Tibial nerve (tissue), 4 donors: ENCODE data around the gene SARM1. TPM values are rescaled to one million over a fixed set of nuclear protein-coding genes. Genes with fewer than 3 reads are reported as not detected.

Experiments
- DNase-seq, 2 donors: peaks; one replicate each; pipeline ENCODE4 v3.0.0-alpha.2; 2019; ENCODE audit warnings: low spot score in 2 of 2
- H3K27ac ChIP-seq, 4 donors: fragments of 200-600 bp; sonication (generic) in 3 of 4; one replicate each; pipeline ENCODE4 v1.5.1; 2017 to 2019; ENCODE audit warnings: mild to moderate bottlenecking in 1 of 4
- H3K27me3 ChIP-seq, 2 donors: fragments of 200-600 bp; sonication (generic) in 1 of 2; one replicate each; pipeline versions ENCODE4 v1.5.1 to v1.6.0; 2017 to 2019
- H3K36me3 ChIP-seq, 3 donors: fragments of 200-600 bp; sonication (generic); one replicate each; pipeline ENCODE4 v1.5.1; 2018 to 2019
- H3K4me1 ChIP-seq, 4 donors: fragments of 200-600 bp; sonication (generic) in 3 of 4; one replicate each; pipeline ENCODE4 v1.5.1; 2017 to 2019
- H3K4me3 ChIP-seq, 4 donors: fragments of 200-600 bp; sonication (generic) in 3 of 4; one replicate each; pipeline ENCODE4 v1.5.1; 2017 to 2019; ENCODE audit warnings: mild to moderate bottlenecking in 1 of 4, moderate library complexity in 1 of 4
- H3K9me3 ChIP-seq, 4 donors: fragments of 200-600 bp; sonication (generic) in 3 of 4; one replicate each; pipeline ENCODE4 v1.5.1; 2017 to 2019
- CTCF ChIP-seq, 5 experiments: fragments of 200-600 bp in 3 of 5; fragments of 450-650 bp in 2 of 5; sonication (generic) in 3 of 5; IDR thresholded peaks; one replicate each; pipeline ENCODE4 v1.5.1; 2016 to 2019; ENCODE audit warnings: antibody characterized with exemption in 5 of 5, mild to moderate bottlenecking in 3 of 5, moderate library complexity in 2 of 5
- EP300 ChIP-seq, 2 donors: sonication (generic); formaldehyde crosslinking; IDR thresholded peaks; one replicate each; pipeline ENCODE4 v1.6.1; 2017; ENCODE audit warnings: antibody characterized with exemption in 2 of 2, mild to moderate bottlenecking in 1 of 2
- POLR2A ChIP-seq, 2 donors: fragments of 450-650 bp; IDR thresholded peaks; one replicate each; pipeline ENCODE4 v1.6.1; 2017; ENCODE audit warnings: antibody characterized with exemption in 2 of 2, mild to moderate bottlenecking in 2 of 2, moderate library complexity in 2 of 2
- WGBS, 2 donors: methylation state at CpG; one replicate each; pipeline ENCODE4 v1.1.5; 2018; 5-methylcytosine and 5-hydroxymethylcytosine counted together
- total RNA-seq, 4 donors: library from RNA; depleted of rRNA; stranded (reverse); fragments of >200 nt; gene quantifications; one replicate each; pipeline ENCODE4 v1.1.0, GENCODE V29; 2016

The SARM1 gene
- total RNA-seq, 4 donors from 2014 or later, result 5.4 to 18.6 (median 13.8) TPM

GRCh38 chr17:28386391-28386790 is 14.9 kb downstream of the SARM1 start:
- H3K36me3 ChIP-seq, result peaks cover 0 to 75% (median 7%) of the 10 kb centered on the region in 3 donors
- TF ChIP-seq CTCF (IDR thresholded peaks at IDR 0.05) (no peak), POLR2A (IDR thresholded peaks at IDR 0.05) (no peak), EP300 (IDR thresholded peaks at IDR 0.05) (no peak)

GRCh38 chr17:28388106-28388505 is 16.6 kb downstream of the SARM1 start:
- Histone ChIP-seq H3K4me1 (no peaks in the 10 kb centered on the region), H3K27ac (no peak overlapping the region), H3K36me3 (peaks cover 0 to 90% (median 7%) of the 10 kb centered on the region in 3 donors), H3K4me3 (no peak overlapping the region), H3K9me3 (no peaks in the 10 kb centered on the region), H3K27me3 (no peaks in the 10 kb centered on the region)
- DNase-seq, result no peak
- TF ChIP-seq EP300 (IDR thresholded peaks at IDR 0.05) (no peak), POLR2A (IDR thresholded peaks at IDR 0.05) (no peak)
- WGBS, 2 donors, result 93 to 96% methylated on average over 10 to 11 of the region's 11 CpGs

More at GRCh38 chr17:28386391-28386790, 14.9 kb downstream of the SARM1 start:
- DNase-seq, result no peak
- Histone ChIP-seq H3K4me1 (peaks cover 0 to 3% (median under 1%) of the 10 kb centered on the region in 4 donors), H3K9me3 (no peaks in the 10 kb centered on the region), H3K27ac (no peak overlapping the region), H3K27me3 (no peaks in the 10 kb centered on the region), H3K4me3 (no peak overlapping the region)

GRCh38 chr17:28390141-28390540 is 18.6 kb downstream of the SARM1 start:
- Histone ChIP-seq H3K4me3 (no peak overlapping the region), H3K36me3 (peaks cover 0 to 89% (median 7%) of the 10 kb centered on the region in 3 donors), H3K9me3 (no peaks in the 10 kb centered on the region), H3K4me1 (no peaks in the 10 kb centered on the region), H3K27ac (no peak overlapping the region), H3K27me3 (no peaks in the 10 kb centered on the region)
- 77 to 79% methylated on average over 1 of the region's 1 CpG for WGBS, 2 donors
- no peak for DNase-seq
- no peak for TF ChIP-seq CTCF (IDR thresholded peaks at IDR 0.05)
- no peak for TF ChIP-seq EP300 (IDR thresholded peaks at IDR 0.05)
- no peak for TF ChIP-seq POLR2A (IDR thresholded peaks at IDR 0.05)

- no peak for DNase-seq
- Histone ChIP-seq H3K4me3 (no peak overlapping the region), H3K4me1 (no peaks in the 10 kb centered on the region), H3K9me3 (no peaks in the 10 kb centered on the region), H3K27ac (no peak overlapping the region), H3K27me3 (no peaks in the 10 kb centered on the region), H3K36me3 (peaks cover 0 to 89% (median 7%) of the 10 kb centered on the region in 3 donors)
- WGBS, 2 donors, result 88 to 89% methylated on average over 2 of the region's 2 CpGs
- TF ChIP-seq POLR2A (IDR thresholded peaks at IDR 0.05) (no peak), EP300 (IDR thresholded peaks at IDR 0.05) (no peak), CTCF (IDR thresholded peaks at IDR 0.05) (no peak)
These were observed 19.1 kb downstream of the SARM1 start for GRCh38 chr17:28390563-28390962.

GRCh38 chr17:28390984-28391383 is 19.5 kb downstream of the SARM1 start:
- WGBS, 2 donors, result 92 to 94% methylated on average over 1 of the region's 1 CpG
- H3K36me3 ChIP-seq, result peaks cover 0 to 91% (median 7%) of the 10 kb centered on the region in 3 donors
- TF ChIP-seq POLR2A (IDR thresholded peaks at IDR 0.05) (no peak), CTCF (IDR thresholded peaks at IDR 0.05) (no peak), EP300 (IDR thresholded peaks at IDR 0.05) (no peak)
- DNase-seq, result no peak
- H3K4me1 ChIP-seq, result no peaks in the 10 kb centered on the region
- no peak overlapping the region for H3K27ac ChIP-seq
- H3K9me3 ChIP-seq, result no peaks in the 10 kb centered on the region
- no peak overlapping the region for H3K4me3 ChIP-seq
- no peaks in the 10 kb centered on the region for H3K27me3 ChIP-seq

GRCh38 chr17:28391401-28391800 is 19.9 kb downstream of the SARM1 start:
- WGBS, 2 donors, result 68 to 69% methylated on average over 2 of the region's 2 CpGs
- no peak overlapping the region for H3K27ac ChIP-seq

More at GRCh38 chr17:28391401-28391800, 19.9 kb downstream of the SARM1 start:
- no peak for DNase-seq
- Histone ChIP-seq H3K9me3 (no peaks in the 10 kb centered on the region), H3K27me3 (no peaks in the 10 kb centered on the region), H3K4me1 (no peaks in the 10 kb centered on the region), H3K36me3 (peaks cover 0 to 91% (median 7%) of the 10 kb centered on the region in 3 donors), H3K4me3 (no peak overlapping the region)
- TF ChIP-seq CTCF (IDR thresholded peaks at IDR 0.05) (no peak), POLR2A (IDR thresholded peaks at IDR 0.05) (no peak), EP300 (IDR thresholded peaks at IDR 0.05) (no peak)
